Measurements from ENCODE around the gene ARHGAP4.

The ARHGAP4 gene

GRCh38 chrX:153863251-153863991, 62.6 kb downstream of the ARHGAP4 start:
- no peak for DNase-seq

- no peak for DNase-seq
Observed at GRCh38 chrX:153862369-153863250, 63.5 kb downstream of the ARHGAP4 start.

GRCh38 chrX:153861733-153862310, 64.2 kb downstream of the ARHGAP4 start:
- no peak for DNase-seq

GRCh38 chrX:153861151-153861550, 64.9 kb downstream of the ARHGAP4 start:
- no peak for DNase-seq
